ENCODE data around the gene COA1. TPM values are rescaled to one million over a fixed set of nuclear protein-coding genes. Genes with fewer than 3 reads are reported as not detected.
A peak's percentile ranks its signal among the peaks of the same experiment; 100 is the strongest.

COA1 gene
- total and polyA plus RNA-seq, 9 of the 15 experiments (the other 6 are each of a cell fraction or from before 2014, with no cell fraction given) = 98.9 to 463 (median 181) TPM

DNA sequence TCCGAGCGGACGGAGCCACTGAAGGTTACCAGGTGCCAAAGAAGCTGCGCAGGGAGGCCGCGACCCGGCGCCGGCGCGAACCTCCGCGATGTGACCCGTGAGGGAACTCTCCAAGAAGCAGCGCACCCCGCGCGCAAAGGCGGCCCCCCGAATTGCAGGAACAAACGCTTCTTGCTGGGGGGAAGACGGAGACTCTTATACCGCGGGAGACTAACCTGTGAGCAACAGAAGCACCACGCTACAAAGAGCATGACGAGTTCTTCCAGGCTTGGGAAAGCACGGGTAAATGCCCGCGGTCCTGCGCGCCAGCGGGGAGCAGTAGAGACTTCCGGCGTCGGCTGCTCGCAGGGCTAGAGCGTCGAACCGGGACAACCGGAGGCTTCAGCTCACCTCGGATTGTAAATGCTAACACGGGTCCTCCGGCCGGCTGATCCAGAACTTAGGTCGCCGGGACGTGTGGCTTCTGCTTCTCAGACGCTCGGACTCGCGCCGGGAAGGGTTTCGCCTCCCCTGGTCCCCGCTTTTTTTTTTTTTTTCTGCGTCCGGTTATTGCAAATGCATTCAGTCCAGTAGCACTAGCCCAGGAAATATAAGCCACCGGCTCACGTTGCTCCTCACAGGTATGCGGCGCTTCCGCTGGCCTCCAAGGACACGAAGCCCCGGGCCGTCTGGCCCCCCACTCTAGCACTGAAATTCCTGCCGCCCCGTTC, at the start of gene COA1 (continued):
- TF ChIP-seq ATF4 (CRISPR knock-in tag; IDR thresholded peaks at IDR 0.05) = no peak
- no peak for TF ChIP-seq FOXJ3 (CRISPR knock-in tag; IDR thresholded peaks at IDR 0.05)
- TF ChIP-seq ELK3 (CRISPR knock-in tag; IDR thresholded peaks at IDR 0.05) = no peak
- no peak for TF ChIP-seq ZNF695 (CRISPR knock-in tag; IDR thresholded peaks at IDR 0.05)
- TF ChIP-seq TEAD2 (tag; IDR thresholded peaks at IDR 0.05) = no peak
- peak; percentile 87 to 89 for TF ChIP-seq NRF1 (conservative IDR thresholded peaks at IDR 0.05 in 1 of 2, IDR thresholded peaks at IDR 0.05 in 1 of 2)
- TF ChIP-seq ETV6 (IDR thresholded peaks at IDR 0.05; ENCODE audit: borderline replicate concordance in 1 of 2, low read depth in 2 of 2, low read length in 1 of 2) = no peak
- TF ChIP-seq ETV6 (CRISPR knock-in tag; IDR thresholded peaks at IDR 0.05; ENCODE audit: borderline replicate concordance) = no peak
- no peak for TF ChIP-seq BMI1 (IDR thresholded peaks at IDR 0.05; ENCODE audit: low read length)
- peak; percentile 88 for TF ChIP-seq SNIP1 (IDR thresholded peaks at IDR 0.05; ENCODE audit: low read depth)
- TF ChIP-seq SRSF9 (IDR thresholded peaks at IDR 0.05; ENCODE audit: borderline replicate concordance, low read depth, low read length) = no peak
- peak; percentile 75 to 78 for TF ChIP-seq FOXK2 (conservative IDR thresholded peaks at IDR 0.05 in 1 of 2, IDR thresholded peaks at IDR 0.05 in 1 of 2; ENCODE audit: low read depth in 2 of 2)
- TF ChIP-seq BCOR (IDR thresholded peaks at IDR 0.05) = peak; percentile 59
- TF ChIP-seq, protein P1, sequence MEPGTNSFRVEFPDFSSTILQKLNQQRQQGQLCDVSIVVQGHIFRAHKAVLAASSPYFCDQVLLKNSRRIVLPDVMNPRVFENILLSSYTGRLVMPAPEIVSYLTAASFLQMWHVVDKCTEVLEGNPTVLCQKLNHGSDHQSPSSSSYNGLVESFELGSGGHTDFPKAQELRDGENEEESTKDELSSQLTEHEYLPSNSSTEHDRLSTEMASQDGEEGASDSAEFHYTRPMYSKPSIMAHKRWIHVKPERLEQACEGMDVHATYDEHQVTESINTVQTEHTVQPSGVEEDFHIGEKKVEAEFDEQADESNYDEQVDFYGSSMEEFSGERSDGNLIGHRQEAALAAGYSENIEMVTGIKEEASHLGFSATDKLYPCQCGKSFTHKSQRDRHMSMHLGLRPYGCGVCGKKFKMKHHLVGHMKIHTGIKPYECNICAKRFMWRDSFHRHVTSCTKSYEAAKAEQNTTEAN (CRISPR knock-in tag; IDR thresholded peaks at IDR 0.05) = no peak
- TF ChIP-seq MED1 (CRISPR knock-in tag; IDR thresholded peaks at IDR 0.05; ENCODE audit: borderline replicate concordance) = no peak
- TF ChIP-seq SREBF1 (IDR thresholded peaks at IDR 0.05; ENCODE audit: borderline replicate concordance, low read depth, low read length) = 0 out of 2 replicates have a peak, but pooled peaks have one; percentile 55
- no peak for TF ChIP-seq TRIM25 (IDR thresholded peaks at IDR 0.05; ENCODE audit: borderline replicate concordance)
- 0 out of 2 replicates have a peak, but pooled peaks have one; percentile 35 for TF ChIP-seq NR2C1 (IDR thresholded peaks at IDR 0.05)
- TF ChIP-seq NR2C1 (tag; IDR thresholded peaks at IDR 0.05) = 0 out of 2 replicates have a peak, but pooled peaks have one; percentile 11
- no peak for TF ChIP-seq KLF6 (CRISPR knock-in tag; IDR thresholded peaks at IDR 0.05; ENCODE audit: borderline replicate concordance)
- TF ChIP-seq NUFIP1 (IDR thresholded peaks at IDR 0.05; ENCODE audit: partially characterized antibody) = no peak
